GM19023 (cell line): ENCODE results near the gene TAF10.

Experiments used
- ATAC-seq: cut with Tn5 transposase; IDR thresholded peaks from one replicate; pipeline ENCODE4 v1.9.1; 2021; ENCODE audit warnings: mild to moderate bottlenecking, moderate library complexity; ENCODE audit not compliant: unreplicated experiment

The TAF10 gene

DNA sequence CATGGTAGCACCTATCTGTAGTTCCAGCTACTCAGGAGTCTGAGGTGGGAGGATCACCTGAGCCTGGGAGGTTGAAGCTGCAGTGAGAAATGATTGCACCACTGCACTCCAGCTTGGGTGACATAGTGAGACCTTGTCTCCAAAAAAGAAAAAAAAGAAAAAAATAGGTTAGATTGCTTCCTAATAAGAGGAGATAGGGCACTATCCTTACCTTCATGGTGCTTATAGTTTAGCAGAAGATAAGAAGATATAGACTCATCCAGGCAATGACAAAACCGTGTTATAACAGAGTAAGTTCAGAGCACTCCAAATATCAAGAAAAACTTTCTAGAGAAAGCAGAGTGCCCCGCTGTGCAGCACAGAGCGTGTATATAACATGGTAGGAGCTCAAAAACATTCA, 50.7 kb downstream of the TAF10 start:
- no peak for ATAC-seq
